ENCODE results near the gene AGAP1.

- TF ChIP-seq CTCF (IDR thresholded peaks at IDR 0.05) (no peak), POLR2A (IDR thresholded peaks at IDR 0.05) (no peak)
Measured at GRCh38 chr2:235679471-235679870, 185.6 kb downstream of the AGAP1 start.
